Lower leg skin (tissue), 4 donors: ENCODE data around the gene CBL. TPM values are rescaled to one million over a fixed set of nuclear protein-coding genes. Genes with fewer than 3 reads are reported as not detected.
A peak's percentile ranks its signal among the peaks of the same experiment; 100 is the strongest.

Source experiments
- DNase-seq, 2 donors: peaks; one replicate each; pipeline ENCODE4 v3.0.0-alpha.2; 2019; ENCODE audit warnings: low spot score in 2 of 2
- H3K4me3 ChIP-seq: fragments of 200-600 bp; sonication (generic); 2 replicates; pipeline ENCODE4 v1.5.1; 2017; ENCODE audit warnings: mild to moderate bottlenecking, low read depth; ENCODE audit not compliant: poor library complexity, severe bottlenecking
- CTCF ChIP-seq, 3 donors: fragments of 450-650 bp; IDR thresholded peaks; one replicate each; pipeline ENCODE4 v1.5.1; 2016; ENCODE audit warnings: antibody characterized with exemption in 3 of 3, mild to moderate bottlenecking in 3 of 3, moderate library complexity in 2 of 3
- POLR2A ChIP-seq, 2 donors: fragments of 450-650 bp; IDR thresholded peaks; one replicate each; pipeline ENCODE4 v1.6.1; 2016 to 2017; ENCODE audit warnings: antibody characterized with exemption in 2 of 2, mild to moderate bottlenecking in 1 of 2, moderate library complexity in 1 of 2
- WGBS, 2 donors: methylation state at CpG; one replicate each; pipeline ENCODE4 v1.1.5; 2018; 5-methylcytosine and 5-hydroxymethylcytosine counted together
- intact Hi-C: fragments of 100-400 bp; cut with DNase I; formaldehyde crosslinking; loops from one replicate; pipeline ENCODE4 v1.15.0; 2023; ENCODE audit warnings: low total_unique reads
- total RNA-seq, 4 donors: library from RNA; depleted of rRNA; stranded (reverse); fragments of >200 nt; gene quantifications; one replicate each; pipeline ENCODE4 v1.1.0, GENCODE V29; 2016

Gene CBL
- total RNA-seq, 4 donors from 2014 or later: 11.7 to 14.6 (median 14.0) TPM

GRCh38 chr11:119318240-119319135 lies 112.3 kb downstream of the CBL start:
- 50 to 59% methylated on average over 19 to 22 of the region's 22 CpGs for WGBS, 2 donors
- no peak for TF ChIP-seq POLR2A (IDR thresholded peaks at IDR 0.05)
- TF ChIP-seq CTCF (IDR thresholded peaks at IDR 0.05): no peak
- intact Hi-C loops: no loop called here
- DNase-seq: peak in 1 of 2 donors; percentile 86
- no peak overlapping the region for H3K4me3 ChIP-seq

- peak in 1 of 2 donors; percentile 82 for DNase-seq
- WGBS, 2 donors: 66 to 81% methylated on average over 8 of the region's 8 CpGs
- TF ChIP-seq POLR2A (IDR thresholded peaks at IDR 0.05) (no peak), CTCF (IDR thresholded peaks at IDR 0.05) (no peak)
- no peak overlapping the region for H3K4me3 ChIP-seq
- intact Hi-C loops: no loop called here
Measured at GRCh38 chr11:119319136-119319699, 113.1 kb downstream of the CBL start.

GRCh38 chr11:119319700-119320239 lies 113.6 kb downstream of the CBL start:
- intact Hi-C loops: loop anchor here (5.0 to 10.0 kb wide), 2 partner anchors 115 to 357 kb away; partner anchors contain the start of gene CBL
- DNase-seq: peak in 1 of 2 donors; percentile 72
- H3K4me3 ChIP-seq: no peak overlapping the region
- WGBS, 2 donors: 68 to 74% methylated on average over 11 of the region's 11 CpGs
- no peak for TF ChIP-seq POLR2A (IDR thresholded peaks at IDR 0.05)
- no peak for TF ChIP-seq CTCF (IDR thresholded peaks at IDR 0.05)

GRCh38 chr11:119320240-119320775 lies 114.2 kb downstream of the CBL start:
- intact Hi-C loops: loop anchor here (5.0 to 10.0 kb wide), 2 partner anchors 116 to 358 kb away; partner anchors contain the start of gene CBL
- peak in 1 of 2 donors; percentile 86 for DNase-seq
- TF ChIP-seq POLR2A (IDR thresholded peaks at IDR 0.05) (no peak), CTCF (IDR thresholded peaks at IDR 0.05) (no peak)
- peak overlapping the region; percentile 7 for H3K4me3 ChIP-seq
- 40 to 57% methylated on average over 17 of the region's 17 CpGs for WGBS, 2 donors

- TF ChIP-seq CTCF (IDR thresholded peaks at IDR 0.05) (no peak), POLR2A (IDR thresholded peaks at IDR 0.05) (no peak)
- intact Hi-C loops: loop anchor here (5.0 to 10.0 kb wide), 2 partner anchors 116 to 359 kb away; partner anchors contain the start of gene CBL
- peak overlapping the region; percentile 7 for H3K4me3 ChIP-seq
- WGBS, 2 donors: 5 to 6% methylated on average over 25 to 47 of the region's 60 CpGs
- peak in 1 of 2 donors; percentile 89 for DNase-seq
Measured at GRCh38 chr11:119320776-119321524, 114.8 kb downstream of the CBL start.
